ENCODE results near the gene PNPLA6. TPM values are rescaled to one million over a fixed set of nuclear protein-coding genes. Genes with fewer than 3 reads are reported as not detected.

PNPLA6 gene
- total and polyA plus RNA-seq, 2 of the 4 experiments (the other 2 are of a cell fraction), result 17.9 to 52.7 TPM

DNA sequence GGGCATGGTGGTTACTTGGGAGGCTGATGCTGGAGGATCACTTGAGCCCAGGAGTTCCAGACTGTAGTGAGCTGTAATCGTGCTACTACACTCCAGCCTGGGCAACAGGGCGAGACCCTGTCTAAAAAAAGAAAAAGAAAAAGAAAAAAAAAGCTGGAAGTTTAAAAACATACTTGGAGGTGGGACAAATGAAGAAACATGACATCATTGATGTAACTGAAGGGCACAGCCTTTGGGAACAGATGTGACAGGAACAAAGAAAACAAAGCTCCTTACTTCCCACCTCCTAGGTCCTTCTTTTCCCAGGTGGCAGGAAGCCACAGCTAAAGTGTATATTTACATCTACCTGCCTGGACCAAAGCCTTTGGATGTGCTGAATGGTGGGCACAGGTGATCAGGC, 48.6 kb upstream of the PNPLA6 start:
- Histone ChIP-seq H2BK15ac (ENCODE audit: low read depth, low read length) (no peak overlapping the region), H3K9ac (ENCODE audit: low read depth, low read length) (no peak overlapping the region), H3K36me3 (ENCODE audit: control insufficient read depth, insufficient read depth, low read length) (no peaks in the 10 kb centered on the region), H3K14ac (replicated peaks; ENCODE audit: low read depth, low read length) (no peak overlapping the region), H3K4me1 (ENCODE audit: control insufficient read depth, insufficient read depth, low read length) (no peaks in the 10 kb centered on the region), H3K9me3 (ENCODE audit: control insufficient read depth, insufficient read depth, low read length) (no peaks in the 10 kb centered on the region), H3K56ac (ENCODE audit: extremely low read depth, insufficient read depth, low read length) (no peak overlapping the region), H3K79me1 (ENCODE audit: low read depth in 1 of 2, low read length in 2 of 2) (no peaks in the 10 kb centered on the region), H2BK5ac (ENCODE audit: low read depth, low read length, poor library complexity, severe bottlenecking) (no peak overlapping the region), H3K9me1 (ENCODE audit: insufficient read depth, low read length) (peaks cover 4% of the 10 kb centered on the region; the same call in 1 of the 2 replicates), H4K91ac (ENCODE audit: insufficient read depth, low read depth, low read length) (no peak overlapping the region), H3K4ac (ENCODE audit: low read depth, low read length) (no peak overlapping the region), H2AK5ac (ENCODE audit: low read depth, low read length) (no peak overlapping the region), H2AK9ac (replicated peaks; ENCODE audit: low read depth, low read length, poor library complexity) (no peak overlapping the region), H2AFZ (replicated peaks; ENCODE audit: low read length, poor library complexity) (no peak overlapping the region), H2BK20ac (ENCODE audit: low read depth, low read length) (no peak overlapping the region), H4K5ac (ENCODE audit: low read depth, low read length) (no peak overlapping the region), H3K18ac (ENCODE audit: low read depth, low read length) (no peak overlapping the region), H4K20me1 (ENCODE audit: insufficient read depth, low read length) (no peaks in the 10 kb centered on the region), H4K8ac (ENCODE audit: low read depth in 2 of 2, low read length in 2 of 2) (no peak overlapping the region), H3K23ac (ENCODE audit: low read depth, low read length) (no peak overlapping the region), H3K27me3 (ENCODE audit: control insufficient read depth, insufficient read depth, low read length) (no peaks in the 10 kb centered on the region), H3K4me3 (ENCODE audit: insufficient read depth, low read depth, low read length) (no peak overlapping the region), H3K27ac (ENCODE audit: insufficient read depth, low read length) (no peak overlapping the region), H3K4me2 (ENCODE audit: low read depth, low read length) (no peak overlapping the region), H2BK120ac (ENCODE audit: low read depth, low read length) (no peak overlapping the region)
- POLR2A ChIA-PET (ENCODE audit: unreplicated experiment), result no interaction called here
- CTCF ChIA-PET, result interaction anchor here (0.6 kb wide), 1 partner anchor 12 kb away, joined by 7 read pairs; no protein-coding TSS in a partner anchor
- in situ Hi-C loops (cut with MboI; ENCODE audit: low sequenced_read_pairs) (no loop called here), intact Hi-C loops (cut with micrococcal nuclease) (no loop called here), dilution Hi-C loops (cut with HindIII; ENCODE audit: low sequenced_read_pairs, unreplicated experiment) (no loop called here)
- BruUV-seq (replicated peaks), result no TSS peak
- no peak for DNase-seq
- no CpG with 5 or more reads among the region's 2 CpGs for WGBS, 2 experiments (ENCODE audit: extremely low coverage in 2 of 2, insufficient read length in 1 of 2)
- ATAC-seq (ENCODE audit: low read depth), result no peak
- TF ChIP-seq RCOR1 (IDR thresholded peaks at IDR 0.05; ENCODE audit: insufficient replicate concordance, low read length) (no peak), MXI1 (IDR thresholded peaks at IDR 0.05; ENCODE audit: borderline replicate concordance, low read depth, low read length) (no peak)
